ENCODE results near the gene SLC44A3. TPM values are rescaled to one million over a fixed set of nuclear protein-coding genes. Genes with fewer than 3 reads are reported as not detected.

Gene SLC44A3
- total RNA-seq, 1 donor from 2014 or later, result 19.5 TPM

GRCh38 chr1:94776474-94776873, 43.7 kb upstream of the SLC44A3 start:
- H3K36me3 Mint-ChIP-seq, result no peaks in the 10 kb centered on the region
- peaks cover 20% of the 10 kb centered on the region for H3K4me1 Mint-ChIP-seq (ENCODE audit: unreplicated experiment)
- H3K4me3 Mint-ChIP-seq, result no peak overlapping the region
- no peak overlapping the region for H3K27ac Mint-ChIP-seq
- DNase-seq (ENCODE audit: extremely low spot score, unreplicated experiment), result no peak
- TF ChIP-seq, protein P1, sequence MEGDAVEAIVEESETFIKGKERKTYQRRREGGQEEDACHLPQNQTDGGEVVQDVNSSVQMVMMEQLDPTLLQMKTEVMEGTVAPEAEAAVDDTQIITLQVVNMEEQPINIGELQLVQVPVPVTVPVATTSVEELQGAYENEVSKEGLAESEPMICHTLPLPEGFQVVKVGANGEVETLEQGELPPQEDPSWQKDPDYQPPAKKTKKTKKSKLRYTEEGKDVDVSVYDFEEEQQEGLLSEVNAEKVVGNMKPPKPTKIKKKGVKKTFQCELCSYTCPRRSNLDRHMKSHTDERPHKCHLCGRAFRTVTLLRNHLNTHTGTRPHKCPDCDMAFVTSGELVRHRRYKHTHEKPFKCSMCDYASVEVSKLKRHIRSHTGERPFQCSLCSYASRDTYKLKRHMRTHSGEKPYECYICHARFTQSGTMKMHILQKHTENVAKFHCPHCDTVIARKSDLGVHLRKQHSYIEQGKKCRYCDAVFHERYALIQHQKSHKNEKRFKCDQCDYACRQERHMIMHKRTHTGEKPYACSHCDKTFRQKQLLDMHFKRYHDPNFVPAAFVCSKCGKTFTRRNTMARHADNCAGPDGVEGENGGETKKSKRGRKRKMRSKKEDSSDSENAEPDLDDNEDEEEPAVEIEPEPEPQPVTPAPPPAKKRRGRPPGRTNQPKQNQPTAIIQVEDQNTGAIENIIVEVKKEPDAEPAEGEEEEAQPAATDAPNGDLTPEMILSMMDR (conservative IDR thresholded peaks at IDR 0.05), result no peak
- H3K27me3 Mint-ChIP-seq, result no peaks in the 10 kb centered on the region
- H3K9me3 Mint-ChIP-seq, result peaks cover 5% of the 10 kb centered on the region

- Mint-ChIP-seq H3K4me3 (no peak overlapping the region), H3K4me1 (ENCODE audit: unreplicated experiment) (peaks cover 16% of the 10 kb centered on the region), H3K9me3 (peaks cover under 1% of the 10 kb centered on the region), H3K27ac (no peak overlapping the region), H3K27me3 (no peaks in the 10 kb centered on the region), H3K36me3 (no peaks in the 10 kb centered on the region)
- DNase-seq (ENCODE audit: extremely low spot score, unreplicated experiment), result no peak
- TF ChIP-seq, protein P1 (conservative IDR thresholded peaks at IDR 0.05), result no peak
Observed at GRCh38 chr1:94777281-94777680, 42.9 kb upstream of the SLC44A3 start.

GRCh38 chr1:94778808-94779207, 41.3 kb upstream of the SLC44A3 start:
- Mint-ChIP-seq H3K4me1 (ENCODE audit: unreplicated experiment) (peaks cover 15% of the 10 kb centered on the region), H3K27ac (no peak overlapping the region), H3K4me3 (no peak overlapping the region), H3K9me3 (no peaks in the 10 kb centered on the region), H3K27me3 (no peaks in the 10 kb centered on the region), H3K36me3 (no peaks in the 10 kb centered on the region)
- no peak for DNase-seq (ENCODE audit: extremely low spot score, unreplicated experiment)
- TF ChIP-seq, protein P1 (conservative IDR thresholded peaks at IDR 0.05), result no peak

- Mint-ChIP-seq H3K4me1 (ENCODE audit: unreplicated experiment) (peaks cover 7% of the 10 kb centered on the region), H3K9me3 (no peaks in the 10 kb centered on the region), H3K4me3 (no peak overlapping the region), H3K27ac (no peak overlapping the region), H3K27me3 (no peaks in the 10 kb centered on the region), H3K36me3 (peaks cover 3% of the 10 kb centered on the region)
- DNase-seq (ENCODE audit: extremely low spot score, unreplicated experiment), result no peak
- TF ChIP-seq, protein P1 (conservative IDR thresholded peaks at IDR 0.05), result no peak
Observed at GRCh38 chr1:94783342-94784189, 36.6 kb upstream of the SLC44A3 start.

- Mint-ChIP-seq H3K4me3 (no peak overlapping the region), H3K27ac (no peak overlapping the region), H3K36me3 (peaks cover 4% of the 10 kb centered on the region)
Observed at GRCh38 chr1:94784190-94784515, 36.0 kb upstream of the SLC44A3 start.

More at GRCh38 chr1:94784190-94784515, 36.0 kb upstream of the SLC44A3 start:
- Mint-ChIP-seq H3K4me1 (ENCODE audit: unreplicated experiment) (peaks cover 7% of the 10 kb centered on the region), H3K27me3 (no peaks in the 10 kb centered on the region), H3K9me3 (no peaks in the 10 kb centered on the region)
- DNase-seq (ENCODE audit: extremely low spot score, unreplicated experiment), result no peak
- TF ChIP-seq, protein P1 (conservative IDR thresholded peaks at IDR 0.05), result no peak

Data from type B pancreatic cell (in vitro differentiated cells).